GM12878 (cell line): ENCODE results near the gene NEMP2. TPM values are rescaled to one million over a fixed set of nuclear protein-coding genes. Genes with fewer than 3 reads are reported as not detected.

Source experiments
- ATAC-seq: fragments of 200-7000 bp; cut with Tn5 transposase; 3 replicates; pipeline ENCODE4 v1.9.1; 2020; ENCODE audit warnings: mild to moderate bottlenecking, moderate library complexity
- BruUV-seq: library from RNA; stranded (reverse); fragments of 400-500 nt; replicated peaks from 2 replicates; lab custom pipeline; 2021; lab: Mats Ljungman, UMichigan
- CTCF ChIA-PET: fragments of 300-600 bp; sonication (Branson Sonifier 250); formaldehyde crosslinking; extraction: SDS; loops from one replicate; lab custom pipeline; 2021; ENCODE audit warnings: inconsistent platforms; lab: Yijun Ruan, JAX
- POLR2A ChIA-PET: fragments of 350-600 bp; formaldehyde crosslinking; extraction: SDS; loops from one replicate; lab custom pipeline; 2021; ENCODE audit warnings: inconsistent platforms; lab: Charles Lee
- RAD21 ChIA-PET: fragments of 300-600 bp; sonication (Branson Sonifier 250); formaldehyde crosslinking; loops from one replicate; lab custom pipeline; 2023; ENCODE audit warnings: antibody characterized with exemption; ENCODE audit not compliant: unreplicated experiment; lab: Charles Lee
- SMC1A ChIA-PET: fragments of 300-600 bp; sonication (Branson Sonifier 250); formaldehyde crosslinking; loops from one replicate; lab custom pipeline; 2023; ENCODE audit not compliant: unreplicated experiment, uncharacterized antibody; lab: Charles Lee
- DNase-seq: peaks from one replicate; pipeline ENCODE4 v3.0.0-alpha.2; 2011; ENCODE audit warnings: low read depth, low spot score
- FAIRE-seq: peaks from 3 replicates; lab custom pipeline; 2011; peaks lifted over from hg19 to GRCh38; lab: Jason Lieb, UNC
- H2AFZ ChIP-seq: 2 replicates; pipeline ENCODE4 v1.6.0; 2011; ENCODE audit warnings: low read depth, low read length, control low read depth; ENCODE audit not compliant: control insufficient read depth
- H3K27ac ChIP-seq: 2 replicates; pipeline ENCODE4 v1.5.1; 2011; ENCODE audit warnings: control low read depth; ENCODE audit not compliant: control insufficient read depth, insufficient read depth
- H3K27me3 ChIP-seq, 2 experiments: replicated peaks in 1 of 2; 2 replicates each; pipeline versions ENCODE4 v1.6.0 to v1.6.1; 2011; ENCODE audit warnings: low read length in 1 of 2; ENCODE audit not compliant: control insufficient read depth in 2 of 2, insufficient read depth in 2 of 2
- H3K36me3 ChIP-seq, 2 experiments: 2 replicates each; pipeline ENCODE4 v1.5.1; 2011; ENCODE audit warnings: low read length in 1 of 2; ENCODE audit not compliant: control insufficient read depth in 2 of 2, insufficient read depth in 2 of 2
- H3K4me1 ChIP-seq: 2 replicates; pipeline ENCODE4 v1.6.1; 2011; ENCODE audit warnings: mild to moderate bottlenecking, low read length, moderate library complexity, mixed read lengths; ENCODE audit not compliant: control insufficient read depth, insufficient read depth
- H3K4me2 ChIP-seq: 2 replicates; pipeline ENCODE4 v1.6.0; 2011; ENCODE audit warnings: control low read depth; ENCODE audit not compliant: control insufficient read depth, insufficient read depth
- H3K4me3 ChIP-seq: fragments of 200-600 bp; sonication (generic); 2 replicates; pipeline ENCODE4 v1.5.1; 2016
- H3K79me2 ChIP-seq: 2 replicates; pipeline ENCODE4 v1.6.0; 2011; ENCODE audit warnings: low read length; ENCODE audit not compliant: control insufficient read depth, insufficient read depth
- H3K9ac ChIP-seq: 2 replicates; pipeline ENCODE4 v1.8.0; 2011; ENCODE audit warnings: low read length, control low read depth, mixed read lengths; ENCODE audit not compliant: control insufficient read depth, insufficient read depth
- H3K9me3 ChIP-seq: replicated peaks from 3 replicates; pipeline ENCODE4 v1.5.1; 2011; ENCODE audit warnings: mild to moderate bottlenecking, low read length; ENCODE audit not compliant: control insufficient read depth, insufficient read depth
- H4K20me1 ChIP-seq: 2 replicates; pipeline ENCODE4 v1.6.0; 2011; ENCODE audit not compliant: control insufficient read depth, insufficient read depth
- ETV6 ChIP-seq, 2 experiments: fragments of 450-650 bp in 1 of 2; IDR thresholded peaks in 1 of 2; conservative IDR thresholded peaks in 1 of 2; 2 replicates each; pipeline ENCODE4 v1.6.1; 2014; ENCODE audit warnings: antibody characterized with exemption in 1 of 2, borderline replicate concordance in 1 of 2, low read depth in 1 of 2, mild to moderate bottlenecking in 1 of 2, moderate library complexity in 1 of 2
- HDAC2 ChIP-seq: fragments of 200-600 bp; sonication (generic); IDR thresholded peaks from 2 replicates; pipeline ENCODE4 v1.6.1; 2017
- IRF4 ChIP-seq: IDR thresholded peaks from 2 replicates; pipeline ENCODE4 v1.6.1; 2011; ENCODE audit warnings: low read depth, low read length
- PML ChIP-seq: IDR thresholded peaks from 2 replicates; pipeline ENCODE4 v1.6.1; 2012; ENCODE audit warnings: low read length, inconsistent platforms
- SMC3 ChIP-seq: IDR thresholded peaks from 2 replicates; pipeline ENCODE4 v1.6.1; 2011; ENCODE audit warnings: low read length, improper control_type of control experiment, borderline replicate concordance
- SRF ChIP-seq, 2 experiments: IDR thresholded peaks; 2 replicates each; pipeline ENCODE4 v1.6.1; 2011; ENCODE audit warnings: low read depth in 2 of 2, low read length in 2 of 2, mild to moderate bottlenecking in 1 of 2, moderate library complexity in 1 of 2
- TARDBP ChIP-seq: IDR thresholded peaks from 2 replicates; pipeline ENCODE4 v1.6.1; 2016; ENCODE audit warnings: borderline replicate concordance
- TCF7 ChIP-seq: IDR thresholded peaks from 2 replicates; pipeline ENCODE4 v1.6.1; 2014; ENCODE audit warnings: antibody characterized with exemption, borderline replicate concordance
- WGBS: methylation state at CpG from one replicate; pipeline ENCODE4 v1.1.6; 2016; ENCODE audit warnings: low lambda C conversion rate; ENCODE audit not compliant: insufficient replicate concordance, insufficient coverage; ENCODE audit errors: missing lambda C conversion rate; 5-methylcytosine and 5-hydroxymethylcytosine counted together
- in situ Hi-C: fragments of 300-500 bp; cut with MboI; formaldehyde crosslinking; loops from 9 replicates; pipeline ENCODE4 v1.14.3; 2018; ENCODE audit warnings: mixed read lengths
- intact Hi-C: fragments of 100-400 bp; cut with micrococcal nuclease; formaldehyde crosslinking; loops from one replicate; pipeline ENCODE4 v1.14.2; 2022; ENCODE audit not compliant: unreplicated experiment
- polyA plus RNA-seq, 11 experiments: library from polyadenylated mRNA; depleted of rRNA in 4 of 11; unstranded in 6 of 11; stranded (reverse) in 5 of 11; fragments of >200 nt; fragmentation: Nextera tagmentation in 4 of 11; fragmentation: Illumina TruSeq in 1 of 11; extraction: Ambion mirVana in 4 of 11; extraction: Trizol in 1 of 11; gene quantifications; 1 replicate in 1 of 11; 2 replicates in 10 of 11; pipeline versions ENCODE4 v1.2.1 to v1.2.3, GENCODE V29; 2011 to 2016; ENCODE audit warnings: inconsistent platforms in 2 of 11, missing spikeins in 2 of 11, low read depth in 1 of 11
- total RNA-seq, 4 experiments: library from RNA; depleted of rRNA in 3 of 4; stranded (reverse); fragments of >200 nt in 3 of 4; fragmentation: Illumina TruSeq in 1 of 4; extraction: Trizol in 1 of 4; gene quantifications; 2 replicates each; pipeline versions ENCODE4 v1.2.1 to v1.2.3, GENCODE V29; 2013 to 2021
- TF ChIP-seq, protein P1 (sequence below): fragments of 150-350 bp; IDR thresholded peaks from 2 replicates; pipeline ENCODE4 v1.6.1; 2016; ENCODE audit warnings: low read depth, low read length
- TF ChIP-seq, protein P2 (sequence below): fragments of 450-650 bp; IDR thresholded peaks from 2 replicates; pipeline ENCODE4 v1.6.1; 2016; ENCODE audit warnings: mild to moderate bottlenecking

The NEMP2 gene
- total and polyA plus RNA-seq, 10 of the 15 experiments (the other 5 are each of a cell fraction or from before 2014, with no cell fraction given): 2.3 to 14.0 (median 8.1) TPM

DNA sequence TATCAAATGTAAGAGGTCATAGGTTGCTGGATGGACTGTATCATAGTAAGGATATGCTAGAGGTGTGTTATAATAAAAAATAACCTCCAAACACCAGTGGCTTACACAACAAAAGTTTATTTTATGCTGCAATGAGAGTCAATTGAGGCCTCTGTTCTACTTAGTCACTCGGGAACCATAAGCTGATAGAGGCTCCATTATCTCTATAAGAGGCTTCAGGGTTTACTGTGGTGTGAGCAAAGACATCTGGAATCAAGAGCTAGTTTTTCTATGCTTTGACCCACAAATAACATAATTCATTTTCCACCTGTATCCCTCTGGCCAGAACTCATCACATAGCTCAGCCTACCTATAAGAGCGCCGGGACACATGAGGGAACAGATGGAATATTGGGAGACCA is 47.5 kb upstream of the NEMP2 start:
- Histone ChIP-seq H3K9me3 (no peaks in the 10 kb centered on the region), H3K4me1 (peaks cover 18% of the 10 kb centered on the region), H4K20me1 (no peaks in the 10 kb centered on the region), H3K27me3 (no peaks in the 10 kb centered on the region), H3K36me3 (no peaks in the 10 kb centered on the region), H3K27ac (no peak overlapping the region), H3K4me2 (no peak overlapping the region), H3K79me2 (no peaks in the 10 kb centered on the region)
- FAIRE-seq: no peak
- CTCF ChIA-PET: interaction anchor here (0.7 to 2.3 kb wide), 5 partner anchors 8 to 199 kb away, joined by 3 to 10 read pairs (median 4); no protein-coding TSS in a partner anchor
- in situ Hi-C loops (no loop called here), intact Hi-C loops (no loop called here)
- no peak for DNase-seq
- POLR2A ChIA-PET: interaction anchor here (0.9 to 1.7 kb wide), 8 partner anchors 9 to 98 kb away, joined by 3 to 10 read pairs (median 4); no protein-coding TSS in a partner anchor
- WGBS: 96% methylated on average over 3 of the region's 3 CpGs
- TF ChIP-seq SMC3 (no peak), SRF (IDR thresholded peaks at IDR 0.05; ENCODE audit: low read depth in 2 of 2, low read length in 2 of 2) (no peak), TCF7 (no peak), ETV6 (conservative IDR thresholded peaks at IDR 0.05 in 1 of 2, IDR thresholded peaks at IDR 0.05 in 1 of 2; ENCODE audit: borderline replicate concordance in 1 of 2, low read depth in 1 of 2) (no peak), PML (no peak), HDAC2 (no peak), IRF4 (no peak), TARDBP (no peak)
- TF ChIP-seq, protein P1, sequence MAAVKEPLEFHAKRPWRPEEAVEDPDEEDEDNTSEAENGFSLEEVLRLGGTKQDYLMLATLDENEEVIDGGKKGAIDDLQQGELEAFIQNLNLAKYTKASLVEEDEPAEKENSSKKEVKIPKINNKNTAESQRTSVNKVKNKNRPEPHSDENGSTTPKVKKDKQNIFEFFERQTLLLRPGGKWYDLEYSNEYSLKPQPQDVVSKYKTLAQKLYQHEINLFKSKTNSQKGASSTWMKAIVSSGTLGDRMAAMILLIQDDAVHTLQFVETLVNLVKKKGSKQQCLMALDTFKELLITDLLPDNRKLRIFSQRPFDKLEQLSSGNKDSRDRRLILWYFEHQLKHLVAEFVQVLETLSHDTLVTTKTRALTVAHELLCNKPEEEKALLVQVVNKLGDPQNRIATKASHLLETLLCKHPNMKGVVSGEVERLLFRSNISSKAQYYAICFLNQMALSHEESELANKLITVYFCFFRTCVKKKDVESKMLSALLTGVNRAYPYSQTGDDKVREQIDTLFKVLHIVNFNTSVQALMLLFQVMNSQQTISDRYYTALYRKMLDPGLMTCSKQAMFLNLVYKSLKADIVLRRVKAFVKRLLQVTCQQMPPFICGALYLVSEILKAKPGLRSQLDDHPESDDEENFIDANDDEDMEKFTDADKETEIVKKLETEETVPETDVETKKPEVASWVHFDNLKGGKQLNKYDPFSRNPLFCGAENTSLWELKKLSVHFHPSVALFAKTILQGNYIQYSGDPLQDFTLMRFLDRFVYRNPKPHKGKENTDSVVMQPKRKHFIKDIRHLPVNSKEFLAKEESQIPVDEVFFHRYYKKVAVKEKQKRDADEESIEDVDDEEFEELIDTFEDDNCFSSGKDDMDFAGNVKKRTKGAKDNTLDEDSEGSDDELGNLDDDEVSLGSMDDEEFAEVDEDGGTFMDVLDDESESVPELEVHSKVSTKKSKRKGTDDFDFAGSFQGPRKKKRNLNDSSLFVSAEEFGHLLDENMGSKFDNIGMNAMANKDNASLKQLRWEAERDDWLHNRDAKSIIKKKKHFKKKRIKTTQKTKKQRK: no peak
- TF ChIP-seq, protein P2, sequence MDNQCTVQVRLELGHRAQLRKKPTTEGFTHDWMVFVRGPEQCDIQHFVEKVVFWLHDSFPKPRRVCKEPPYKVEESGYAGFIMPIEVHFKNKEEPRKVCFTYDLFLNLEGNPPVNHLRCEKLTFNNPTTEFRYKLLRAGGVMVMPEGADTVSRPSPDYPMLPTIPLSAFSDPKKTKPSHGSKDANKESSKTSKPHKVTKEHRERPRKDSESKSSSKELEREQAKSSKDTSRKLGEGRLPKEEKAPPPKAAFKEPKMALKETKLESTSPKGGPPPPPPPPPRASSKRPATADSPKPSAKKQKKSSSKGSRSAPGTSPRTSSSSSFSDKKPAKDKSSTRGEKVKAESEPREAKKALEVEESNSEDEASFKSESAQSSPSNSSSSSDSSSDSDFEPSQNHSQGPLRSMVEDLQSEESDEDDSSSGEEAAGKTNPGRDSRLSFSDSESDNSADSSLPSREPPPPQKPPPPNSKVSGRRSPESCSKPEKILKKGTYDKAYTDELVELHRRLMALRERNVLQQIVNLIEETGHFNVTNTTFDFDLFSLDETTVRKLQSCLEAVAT: no peak
- TF ChIP-seq, all 136 proteins: peak for 0
- ChIA-PET SMC1A (interaction anchor here (0.6 to 5.3 kb wide), 20 partner anchors 7 to 309 kb away, joined by 3 to 40 read pairs (median 5); no protein-coding TSS in a partner anchor), RAD21 (interaction anchor here (0.8 to 5.7 kb wide), 7 partner anchors 8 to 98 kb away, joined by 3 to 44 read pairs (median 4); no protein-coding TSS in a partner anchor)
- BruUV-seq: no TSS peak
- Histone ChIP-seq H3K4me3 (no peak overlapping the region), H2AFZ (no peak overlapping the region), H3K9ac (no peak overlapping the region)
- no peak for ATAC-seq
